GM12878 (cell line): ENCODE results near the gene NINJ1. TPM values are rescaled to one million over a fixed set of nuclear protein-coding genes. Genes with fewer than 3 reads are reported as not detected.

Experiments used
- ATAC-seq: fragments of 200-7000 bp; cut with Tn5 transposase; 3 replicates; pipeline ENCODE4 v1.9.1; 2020; ENCODE audit warnings: mild to moderate bottlenecking, moderate library complexity
- BruUV-seq: library from RNA; stranded (reverse); fragments of 400-500 nt; replicated peaks from 2 replicates; lab custom pipeline; 2021; lab: Mats Ljungman, UMichigan
- CTCF ChIA-PET: fragments of 300-600 bp; sonication (Branson Sonifier 250); formaldehyde crosslinking; extraction: SDS; loops from one replicate; lab custom pipeline; 2021; ENCODE audit warnings: inconsistent platforms; lab: Yijun Ruan, JAX
- POLR2A ChIA-PET: fragments of 350-600 bp; formaldehyde crosslinking; extraction: SDS; loops from one replicate; lab custom pipeline; 2021; ENCODE audit warnings: inconsistent platforms; lab: Charles Lee
- RAD21 ChIA-PET: fragments of 300-600 bp; sonication (Branson Sonifier 250); formaldehyde crosslinking; loops from one replicate; lab custom pipeline; 2023; ENCODE audit warnings: antibody characterized with exemption; ENCODE audit not compliant: unreplicated experiment; lab: Charles Lee
- SMC1A ChIA-PET: fragments of 300-600 bp; sonication (Branson Sonifier 250); formaldehyde crosslinking; loops from one replicate; lab custom pipeline; 2023; ENCODE audit not compliant: unreplicated experiment, uncharacterized antibody; lab: Charles Lee
- DNase-seq: peaks from one replicate; pipeline ENCODE4 v3.0.0-alpha.2; 2011; ENCODE audit warnings: low read depth, low spot score
- FAIRE-seq: peaks from 3 replicates; lab custom pipeline; 2011; peaks lifted over from hg19 to GRCh38; lab: Jason Lieb, UNC
- H2AFZ ChIP-seq: 2 replicates; pipeline ENCODE4 v1.6.0; 2011; ENCODE audit warnings: low read depth, low read length, control low read depth; ENCODE audit not compliant: control insufficient read depth
- H3K27ac ChIP-seq: 2 replicates; pipeline ENCODE4 v1.5.1; 2011; ENCODE audit warnings: control low read depth; ENCODE audit not compliant: control insufficient read depth, insufficient read depth
- H3K27me3 ChIP-seq, 2 experiments: replicated peaks in 1 of 2; 2 replicates each; pipeline versions ENCODE4 v1.6.0 to v1.6.1; 2011; ENCODE audit warnings: low read length in 1 of 2; ENCODE audit not compliant: control insufficient read depth in 2 of 2, insufficient read depth in 2 of 2
- H3K36me3 ChIP-seq, 2 experiments: 2 replicates each; pipeline ENCODE4 v1.5.1; 2011; ENCODE audit warnings: low read length in 1 of 2; ENCODE audit not compliant: control insufficient read depth in 2 of 2, insufficient read depth in 2 of 2
- H3K4me1 ChIP-seq: 2 replicates; pipeline ENCODE4 v1.6.1; 2011; ENCODE audit warnings: mild to moderate bottlenecking, low read length, moderate library complexity, mixed read lengths; ENCODE audit not compliant: control insufficient read depth, insufficient read depth
- H3K4me2 ChIP-seq: 2 replicates; pipeline ENCODE4 v1.6.0; 2011; ENCODE audit warnings: control low read depth; ENCODE audit not compliant: control insufficient read depth, insufficient read depth
- H3K4me3 ChIP-seq: fragments of 200-600 bp; sonication (generic); 2 replicates; pipeline ENCODE4 v1.5.1; 2016
- H3K79me2 ChIP-seq: 2 replicates; pipeline ENCODE4 v1.6.0; 2011; ENCODE audit warnings: low read length; ENCODE audit not compliant: control insufficient read depth, insufficient read depth
- H3K9ac ChIP-seq: 2 replicates; pipeline ENCODE4 v1.8.0; 2011; ENCODE audit warnings: low read length, control low read depth, mixed read lengths; ENCODE audit not compliant: control insufficient read depth, insufficient read depth
- H3K9me3 ChIP-seq: replicated peaks from 3 replicates; pipeline ENCODE4 v1.5.1; 2011; ENCODE audit warnings: mild to moderate bottlenecking, low read length; ENCODE audit not compliant: control insufficient read depth, insufficient read depth
- H4K20me1 ChIP-seq: 2 replicates; pipeline ENCODE4 v1.6.0; 2011; ENCODE audit not compliant: control insufficient read depth, insufficient read depth
- BACH1 ChIP-seq: fragments of 450-650 bp; IDR thresholded peaks from 2 replicates; pipeline ENCODE4 v1.6.1; 2017; ENCODE audit warnings: mild to moderate bottlenecking, borderline replicate concordance
- CHD4 ChIP-seq: fragments of 200-600 bp; sonication (generic); IDR thresholded peaks from 2 replicates; pipeline ENCODE4 v1.6.1; 2016; ENCODE audit warnings: mild to moderate bottlenecking
- CREM ChIP-seq: IDR thresholded peaks from 2 replicates; pipeline ENCODE4 v1.6.1; 2014; ENCODE audit warnings: antibody characterized with exemption, low read depth
- ELK1 ChIP-seq: IDR thresholded peaks from 2 replicates; pipeline ENCODE4 v1.6.1; 2012; ENCODE audit warnings: low read depth, low read length, improper control_type of control experiment
- ESRRA ChIP-seq: IDR thresholded peaks from 2 replicates; pipeline ENCODE4 v1.6.1; 2012; ENCODE audit warnings: mild to moderate bottlenecking, low read length, improper control_type of control experiment
- IRF3 ChIP-seq: fragments of 450-650 bp; IDR thresholded peaks from 2 replicates; pipeline ENCODE4 v1.6.1; 2014; ENCODE audit warnings: mild to moderate bottlenecking
- NBN ChIP-seq: fragments of 450-650 bp; IDR thresholded peaks from 2 replicates; pipeline ENCODE4 v1.6.1; 2016
- NFYB ChIP-seq: IDR thresholded peaks from 2 replicates; pipeline ENCODE4 v1.6.1; 2011; ENCODE audit warnings: low read depth, mild to moderate bottlenecking, low read length, improper control_type of control experiment, moderate library complexity; ENCODE audit not compliant: insufficient read depth
- PBX3 ChIP-seq: IDR thresholded peaks from 2 replicates; pipeline ENCODE4 v1.6.1; 2011; ENCODE audit warnings: mild to moderate bottlenecking, low read depth, low read length, moderate library complexity; ENCODE audit not compliant: insufficient replicate concordance
- POLR2AphosphoS5 ChIP-seq: IDR thresholded peaks from 2 replicates; pipeline ENCODE4 v1.6.1; 2011; ENCODE audit warnings: mild to moderate bottlenecking, low read length, inconsistent platforms
- SKIL ChIP-seq: fragments of 450-650 bp; IDR thresholded peaks from 2 replicates; pipeline ENCODE4 v1.6.1; 2017; ENCODE audit warnings: mild to moderate bottlenecking, low read depth, inconsistent platforms; ENCODE audit not compliant: poor library complexity, severe bottlenecking
- TCF12 ChIP-seq: IDR thresholded peaks from 2 replicates; pipeline ENCODE4 v1.6.1; 2011; ENCODE audit warnings: low read depth, mild to moderate bottlenecking, low read length
- ZNF207 ChIP-seq: fragments of 450-650 bp; IDR thresholded peaks from 2 replicates; pipeline ENCODE4 v1.6.1; 2014; ENCODE audit warnings: antibody characterized with exemption, mild to moderate bottlenecking, borderline replicate concordance
- WGBS: methylation state at CpG from one replicate; pipeline ENCODE4 v1.1.6; 2016; ENCODE audit warnings: low lambda C conversion rate; ENCODE audit not compliant: insufficient replicate concordance, insufficient coverage; ENCODE audit errors: missing lambda C conversion rate; 5-methylcytosine and 5-hydroxymethylcytosine counted together
- in situ Hi-C: fragments of 300-500 bp; cut with MboI; formaldehyde crosslinking; loops from 9 replicates; pipeline ENCODE4 v1.14.3; 2018; ENCODE audit warnings: mixed read lengths
- intact Hi-C: fragments of 100-400 bp; cut with micrococcal nuclease; formaldehyde crosslinking; loops from one replicate; pipeline ENCODE4 v1.14.2; 2022; ENCODE audit not compliant: unreplicated experiment
- polyA plus RNA-seq, 11 experiments: library from polyadenylated mRNA; depleted of rRNA in 4 of 11; unstranded in 6 of 11; stranded (reverse) in 5 of 11; fragments of >200 nt; fragmentation: Nextera tagmentation in 4 of 11; fragmentation: Illumina TruSeq in 1 of 11; extraction: Ambion mirVana in 4 of 11; extraction: Trizol in 1 of 11; gene quantifications; 1 replicate in 1 of 11; 2 replicates in 10 of 11; pipeline versions ENCODE4 v1.2.1 to v1.2.3, GENCODE V29; 2011 to 2016; ENCODE audit warnings: inconsistent platforms in 2 of 11, missing spikeins in 2 of 11, low read depth in 1 of 11
- total RNA-seq, 4 experiments: library from RNA; depleted of rRNA in 3 of 4; stranded (reverse); fragments of >200 nt in 3 of 4; fragmentation: Illumina TruSeq in 1 of 4; extraction: Trizol in 1 of 4; gene quantifications; 2 replicates each; pipeline versions ENCODE4 v1.2.1 to v1.2.3, GENCODE V29; 2013 to 2021

The NINJ1 gene
- total and polyA plus RNA-seq, 10 of the 15 experiments (the other 5 are each of a cell fraction or from before 2014, with no cell fraction given), result 0.64 to 33.5 (median 17.1) TPM

- no peak for TF ChIP-seq CHD4
- TF ChIP-seq NFYB, result no peak
- no peak for TF ChIP-seq IRF3
- no peak for TF ChIP-seq CREM
Observed at GRCh38 chr9:93107825-93108161, 26.3 kb downstream of the NINJ1 start (continued).

- H4K20me1 ChIP-seq, result no peaks in the 10 kb centered on the region
- H3K4me1 ChIP-seq, result peaks cover 12% of the 10 kb centered on the region
- FAIRE-seq (no peak), DNase-seq (no peak), ATAC-seq (no peak)
- ChIA-PET RAD21 (interaction anchor here (0.6 to 6.8 kb wide), 10 partner anchors 10 to 195 kb away, joined by 3 to 77 read pairs (median 6); partner anchors contain the start of gene CARD19), SMC1A (interaction anchor here (0.6 to 3.3 kb wide), 17 partner anchors 10 to 1182 kb away, joined by 3 to 28 read pairs (median 3); partner anchors contain the start of gene CARD19), CTCF (interaction anchor here (0.6 to 7.8 kb wide), 16 partner anchors 11 to 459 kb away, joined by 3 to 130 read pairs (median 4); partner anchors contain the start of gene CARD19), POLR2A (interaction anchor here (1.0 to 2.5 kb wide), 3 partner anchors 9 to 459 kb away, joined by 4 to 11 read pairs (median 5); partner anchors contain the start of gene CARD19)
- H3K27ac ChIP-seq, result no peak overlapping the region
- H3K4me2 ChIP-seq, result no peak overlapping the region
- in situ Hi-C loops, result loop anchor here (5.0 kb wide), 1 partner anchor 195 kb away; no protein-coding TSS in a partner anchor
- H3K9ac ChIP-seq, result no peak overlapping the region
- H3K27me3 ChIP-seq, result no peaks in the 10 kb centered on the region
- no peaks in the 10 kb centered on the region; the same call in 1 of the 2 replicates for H3K79me2 ChIP-seq
- H3K36me3 ChIP-seq, result peaks cover 0 to 6% of the 10 kb centered on the region in 2 experiments; a peak in 2 of 4 replicates
- H2AFZ ChIP-seq, result no peak overlapping the region
- intact Hi-C loops, result loop anchor here (5.0 kb wide), 1 partner anchor 855 kb away; no protein-coding TSS in a partner anchor
- no TSS peak for BruUV-seq
- H3K4me3 ChIP-seq, result no peak overlapping the region
- peaks cover 2% of the 10 kb centered on the region; the same call in 2 of the 3 replicates for H3K9me3 ChIP-seq
- WGBS, result 83% methylated on average over 14 of the region's 14 CpGs
- TF ChIP-seq NBN (no peak), ELK1 (no peak), ZNF207 (no peak), ESRRA (no peak), SKIL (no peak), POLR2AphosphoS5 (no peak), TCF12 (no peak), BACH1 (no peak), PBX3 (no peak)
Observed at GRCh38 chr9:93107151-93107824, 26.8 kb downstream of the NINJ1 start.
